Right forelimb (tissue), 1 donor: Measurements from ENCODE around the gene CASZ1.
A peak's percentile ranks its signal among the peaks of the same experiment; 100 is the strongest.

ENCODE experiments used
- DNase-seq: peaks from one replicate; pipeline ENCODE4 v3.0.0-alpha.2; 2018

The CASZ1 gene, protein sequence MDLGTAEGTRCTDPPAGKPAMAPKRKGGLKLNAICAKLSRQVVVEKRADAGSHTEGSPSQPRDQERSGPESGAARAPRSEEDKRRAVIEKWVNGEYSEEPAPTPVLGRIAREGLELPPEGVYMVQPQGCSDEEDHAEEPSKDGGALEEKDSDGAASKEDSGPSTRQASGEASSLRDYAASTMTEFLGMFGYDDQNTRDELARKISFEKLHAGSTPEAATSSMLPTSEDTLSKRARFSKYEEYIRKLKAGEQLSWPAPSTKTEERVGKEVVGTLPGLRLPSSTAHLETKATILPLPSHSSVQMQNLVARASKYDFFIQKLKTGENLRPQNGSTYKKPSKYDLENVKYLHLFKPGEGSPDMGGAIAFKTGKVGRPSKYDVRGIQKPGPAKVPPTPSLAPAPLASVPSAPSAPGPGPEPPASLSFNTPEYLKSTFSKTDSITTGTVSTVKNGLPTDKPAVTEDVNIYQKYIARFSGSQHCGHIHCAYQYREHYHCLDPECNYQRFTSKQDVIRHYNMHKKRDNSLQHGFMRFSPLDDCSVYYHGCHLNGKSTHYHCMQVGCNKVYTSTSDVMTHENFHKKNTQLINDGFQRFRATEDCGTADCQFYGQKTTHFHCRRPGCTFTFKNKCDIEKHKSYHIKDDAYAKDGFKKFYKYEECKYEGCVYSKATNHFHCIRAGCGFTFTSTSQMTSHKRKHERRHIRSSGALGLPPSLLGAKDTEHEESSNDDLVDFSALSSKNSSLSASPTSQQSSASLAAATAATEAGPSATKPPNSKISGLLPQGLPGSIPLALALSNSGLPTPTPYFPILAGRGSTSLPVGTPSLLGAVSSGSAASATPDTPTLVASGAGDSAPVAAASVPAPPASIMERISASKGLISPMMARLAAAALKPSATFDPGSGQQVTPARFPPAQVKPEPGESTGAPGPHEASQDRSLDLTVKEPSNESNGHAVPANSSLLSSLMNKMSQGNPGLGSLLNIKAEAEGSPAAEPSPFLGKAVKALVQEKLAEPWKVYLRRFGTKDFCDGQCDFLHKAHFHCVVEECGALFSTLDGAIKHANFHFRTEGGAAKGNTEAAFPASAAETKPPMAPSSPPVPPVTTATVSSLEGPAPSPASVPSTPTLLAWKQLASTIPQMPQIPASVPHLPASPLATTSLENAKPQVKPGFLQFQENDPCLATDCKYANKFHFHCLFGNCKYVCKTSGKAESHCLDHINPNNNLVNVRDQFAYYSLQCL (N-terminal part only)

DNA sequence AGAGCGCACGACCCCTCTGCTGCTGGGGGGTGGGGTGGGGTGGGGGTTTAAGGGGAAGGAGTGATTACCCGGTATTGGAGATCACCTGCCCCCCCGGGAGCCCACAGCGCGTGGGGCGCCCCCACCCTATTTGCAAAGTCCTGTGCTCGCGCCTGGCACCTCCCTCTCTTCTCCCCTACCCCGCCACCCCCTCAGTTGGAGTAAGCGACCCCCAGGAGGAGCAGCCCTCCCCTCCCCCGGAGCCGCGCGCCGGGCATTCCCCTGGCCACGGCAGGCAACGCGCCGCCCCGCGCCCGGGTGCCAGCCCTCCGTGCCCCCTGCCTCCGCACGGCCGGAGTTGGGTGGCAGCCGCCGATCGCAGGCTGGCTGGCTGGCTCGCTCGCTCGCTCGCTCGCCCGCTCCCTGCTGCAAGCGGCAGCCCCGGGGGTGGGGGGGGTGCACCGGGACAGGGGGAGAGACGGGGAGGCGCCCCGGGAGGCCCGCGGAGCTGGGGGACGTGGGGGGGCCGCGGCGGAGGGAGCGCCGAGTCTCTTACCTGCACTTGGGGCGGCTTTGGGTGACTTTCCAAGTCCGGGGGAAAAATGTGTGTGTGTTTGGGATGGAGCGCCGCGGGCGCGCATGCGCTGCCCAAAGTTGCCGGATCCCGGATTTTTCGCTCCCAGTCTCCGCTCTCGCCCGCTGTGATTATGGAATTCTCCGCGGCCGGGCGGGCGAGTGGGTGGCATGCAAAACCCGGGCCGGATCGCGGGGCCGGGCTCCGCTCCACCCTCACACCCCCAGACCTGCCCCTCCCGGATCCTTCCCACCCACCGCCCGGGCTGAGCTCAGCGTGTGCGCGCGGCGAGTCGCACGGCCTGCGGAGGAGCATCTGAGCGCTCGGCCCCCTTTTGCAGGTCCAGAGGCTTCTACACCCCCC, at the start of gene CASZ1:
Gene CASZ1 (minus strand): TSS at position 618 of the 916 bp plus-strand sequence. CDS start 102,757 bp downstream, outside the sequence.
- peak; percentile 92 for DNase-seq

- no peak for DNase-seq
Measured at GRCh38 chr1:10843697-10844096, 47.3 kb upstream of the CASZ1 start.

GRCh38 chr1:10841118-10841517, 44.7 kb upstream of the CASZ1 start:
- no peak for DNase-seq

- DNase-seq: no peak
Measured at GRCh38 chr1:10839188-10839770, 42.8 kb upstream of the CASZ1 start.

- no peak for DNase-seq
Measured at GRCh38 chr1:10838541-10838940, 42.1 kb upstream of the CASZ1 start.

DNA sequence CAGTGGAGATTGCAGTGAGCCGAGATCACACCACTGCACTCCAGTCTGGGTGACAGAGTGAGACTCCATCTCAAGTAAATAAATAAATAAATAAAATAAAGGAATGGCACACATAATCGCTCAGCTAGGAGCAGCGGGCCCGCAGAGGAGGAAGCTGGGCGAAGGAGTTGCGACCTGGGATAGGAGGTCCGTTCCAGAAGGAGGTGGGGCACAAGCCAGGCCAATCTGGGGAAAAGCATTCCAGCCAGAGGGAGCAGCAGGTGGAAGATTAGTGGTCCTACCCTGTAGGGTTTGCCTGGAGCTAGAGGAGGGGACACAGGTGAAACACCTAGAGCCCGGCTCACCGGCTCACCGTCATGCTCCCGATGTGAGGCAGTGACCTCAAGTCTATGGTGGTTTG, 40.3 kb upstream of the CASZ1 start:
- DNase-seq: no peak

- peak; percentile 71 for DNase-seq
Measured at GRCh38 chr1:10835822-10836421, 39.5 kb upstream of the CASZ1 start.

- no peak for DNase-seq
Measured at GRCh38 chr1:10835421-10835820, 39.0 kb upstream of the CASZ1 start.

DNA sequence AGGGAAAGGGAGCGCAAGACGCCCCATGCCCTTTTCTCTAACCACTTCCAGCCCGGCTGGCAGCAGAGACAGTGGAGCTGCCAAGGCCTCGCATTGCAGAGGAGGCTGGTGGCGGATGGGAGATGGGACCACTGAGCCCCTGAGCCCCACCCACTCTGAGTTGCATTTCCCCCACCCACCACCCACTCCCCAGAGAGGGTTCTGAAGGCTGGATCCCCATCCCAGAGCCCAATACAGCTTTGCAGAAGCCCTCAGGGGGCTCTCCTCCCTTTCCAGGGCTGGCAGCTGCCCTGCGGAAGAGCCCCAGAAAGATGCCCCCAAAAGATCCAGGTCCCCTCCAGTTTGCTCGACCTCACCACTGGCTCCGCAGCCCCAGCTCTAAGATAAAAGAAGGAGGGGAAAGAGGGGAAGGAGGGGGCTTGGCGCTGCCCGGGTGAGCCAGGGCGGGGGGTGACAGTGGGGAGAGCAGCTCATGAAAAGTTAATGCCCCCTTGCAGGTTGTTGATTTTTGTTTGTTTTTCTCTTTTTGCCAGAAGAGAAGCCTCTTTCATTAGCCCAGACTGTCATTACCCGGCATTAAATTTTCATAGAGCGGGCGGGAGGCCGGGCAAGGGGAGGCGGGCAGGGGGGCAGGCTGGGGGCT, 38.4 kb upstream of the CASZ1 start:
- DNase-seq: no peak

GRCh38 chr1:10833630-10834557, 37.4 kb upstream of the CASZ1 start:
- DNase-seq: no peak

GRCh38 chr1:10832703-10833102, 36.3 kb upstream of the CASZ1 start:
- no peak for DNase-seq

DNA sequence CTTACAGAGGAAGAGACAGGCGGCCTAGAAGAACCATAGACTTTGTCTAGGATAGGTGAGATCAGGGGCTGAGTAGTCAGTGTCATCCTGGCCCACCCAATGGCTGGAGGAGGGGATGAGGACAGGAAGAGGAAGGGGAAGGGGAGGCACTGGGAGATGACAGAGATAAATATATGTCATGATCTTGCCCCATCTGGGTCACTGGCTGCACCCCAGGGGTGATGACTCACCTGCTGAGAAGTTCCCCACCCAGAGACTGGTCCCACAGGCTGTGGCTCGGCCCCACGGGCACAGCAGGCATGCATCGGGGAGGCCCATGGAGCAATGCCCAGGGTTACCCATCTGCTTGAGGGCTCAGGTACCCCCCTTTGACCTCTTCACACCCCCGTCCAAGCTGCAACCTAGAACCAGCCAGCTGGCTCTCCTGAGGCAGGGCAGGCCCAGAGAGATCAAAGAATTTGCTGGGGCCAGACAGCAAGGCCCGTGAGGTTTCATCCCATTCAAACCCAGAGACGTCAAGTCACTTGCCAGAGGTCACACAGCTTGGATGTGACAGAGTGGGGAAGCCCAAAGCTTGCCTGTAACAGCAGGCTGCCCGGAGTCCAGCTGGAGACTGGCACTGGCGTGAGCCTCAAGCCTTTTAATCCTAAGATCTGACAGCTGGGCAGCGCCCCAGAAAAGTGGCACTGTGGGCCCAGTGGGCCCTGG, 34.7 kb upstream of the CASZ1 start:
- DNase-seq: no peak

- DNase-seq: no peak
Measured at GRCh38 chr1:10829965-10830515, 33.6 kb upstream of the CASZ1 start.

GRCh38 chr1:10829067-10829818, 32.8 kb upstream of the CASZ1 start:
- no peak for DNase-seq

DNA sequence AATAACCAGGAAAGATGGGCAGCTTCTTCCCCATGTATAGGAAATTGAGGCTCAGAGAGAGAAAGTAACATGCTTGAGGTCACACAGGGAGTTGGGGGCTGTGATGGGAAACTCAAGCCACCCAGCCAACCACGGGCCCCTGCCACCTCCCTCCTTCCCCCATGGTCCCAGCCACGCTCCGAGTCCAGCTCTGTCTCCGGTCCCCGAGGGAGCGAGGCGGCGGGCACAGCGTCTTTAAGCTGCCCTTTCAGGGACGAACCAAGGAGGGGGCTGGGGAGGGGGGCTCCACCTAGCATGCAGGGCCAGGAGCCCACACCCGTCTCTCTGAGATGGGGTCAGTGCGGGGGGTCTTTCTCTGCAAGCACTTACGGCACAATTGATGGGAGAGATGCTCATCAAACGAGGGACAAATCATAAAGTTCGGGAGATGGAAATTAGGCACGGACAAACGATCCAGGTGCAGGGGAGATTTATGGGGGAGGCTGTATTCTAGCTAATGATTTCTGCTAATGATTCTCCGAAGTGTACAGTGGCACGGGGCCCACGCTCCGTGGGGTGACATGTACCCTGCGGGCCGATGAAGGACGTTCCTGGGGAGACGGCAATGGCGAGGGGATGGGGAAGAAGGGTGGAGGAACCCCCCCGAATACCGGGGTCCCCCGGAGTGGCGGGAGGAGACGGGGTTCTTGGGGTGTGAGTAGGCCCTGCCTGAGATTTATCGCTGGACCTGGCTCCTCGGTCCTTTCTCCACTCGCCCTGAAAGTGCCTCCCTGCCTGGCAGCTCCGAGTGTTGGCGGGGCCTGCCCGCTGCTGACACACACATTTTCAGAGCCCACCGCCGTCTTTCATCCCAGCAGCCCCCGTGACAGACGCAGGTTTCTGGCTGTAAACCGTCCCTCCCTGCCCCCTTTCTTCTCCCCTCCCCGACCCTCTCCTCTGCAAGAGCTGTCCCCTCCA, 31.2 kb upstream of the CASZ1 start:
- DNase-seq: no peak

DNA sequence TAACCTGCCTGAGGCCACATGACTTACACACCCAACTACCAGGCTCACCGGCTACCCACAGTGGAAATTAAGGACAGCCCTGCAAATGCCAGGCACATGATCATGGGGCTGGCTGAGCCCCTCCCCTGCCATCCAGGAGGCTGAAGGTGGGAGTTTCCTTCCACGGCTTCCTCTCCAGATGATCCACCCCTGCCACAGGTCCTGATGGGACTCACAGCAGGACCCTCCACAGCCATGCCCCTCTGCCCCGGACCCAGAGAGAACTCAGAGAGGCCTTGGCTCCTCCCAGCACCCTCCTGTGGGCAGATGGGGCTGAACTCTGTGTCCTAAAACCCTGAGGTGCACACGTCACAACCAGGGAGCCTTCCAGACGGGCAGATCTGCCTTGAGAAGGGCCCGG, 29.1 kb upstream of the CASZ1 start:
- no peak for DNase-seq
